Measurements from ENCODE around the gene RFC5.

The RFC5 gene

GRCh38 chr12:118010903-118011302 lies 5.6 kb upstream of the RFC5 start:
- Histone ChIP-seq H3K4me1 (ENCODE audit: control insufficient read depth, insufficient read depth, low read length) (peaks cover under 1% of the 10 kb centered on the region; the same call in 1 of the 2 replicates), H3K36me3 (ENCODE audit: control insufficient read depth in 2 of 2, insufficient read depth in 1 of 2, low read length in 2 of 2) (no peaks in the 10 kb centered on the region), H3K9me3 (ENCODE audit: control insufficient read depth, insufficient read depth, low read depth, low read length) (no peaks in the 10 kb centered on the region), H3K27ac (ENCODE audit: extremely low read depth, low read depth, low read length) (no peak overlapping the region), H3K4me3 (ENCODE audit: low read depth, low read length) (no peak overlapping the region)
- ChIA-PET CTCF (no interaction called here), POLR2A (no interaction called here)
- no peak for TF ChIP-seq SP7 (tag by site-specific recombination; IDR thresholded peaks at IDR 0.05)
- TF ChIP-seq RBAK (tag by site-specific recombination; IDR thresholded peaks at IDR 0.05) = no peak
- no peak for TF ChIP-seq ZNF148 (tag by site-specific recombination; IDR thresholded peaks at IDR 0.05; ENCODE audit: borderline replicate concordance)
- TF ChIP-seq OSR2 (tag by site-specific recombination; IDR thresholded peaks at IDR 0.05) = no peak
- no peak for TF ChIP-seq ZNF670 (tag by site-specific recombination; IDR thresholded peaks at IDR 0.05; ENCODE audit: low read depth)
- no peak for TF ChIP-seq ZNF391 (tag by site-specific recombination; IDR thresholded peaks at IDR 0.05; ENCODE audit: borderline replicate concordance, low read depth)
- TF ChIP-seq SP2 (tag by site-specific recombination; IDR thresholded peaks at IDR 0.05) = no peak
- TF ChIP-seq ZBTB11 (tag by site-specific recombination; conservative IDR thresholded peaks at IDR 0.05; ENCODE audit: low read depth) = no peak

- Histone ChIP-seq H3K4me3 (ENCODE audit: low read depth, low read length) (no peak overlapping the region), H3K9me3 (ENCODE audit: control insufficient read depth, insufficient read depth, low read depth, low read length) (no peaks in the 10 kb centered on the region), H3K36me3 (ENCODE audit: control insufficient read depth in 2 of 2, insufficient read depth in 1 of 2, low read length in 2 of 2) (no peaks in the 10 kb centered on the region), H3K27ac (ENCODE audit: extremely low read depth, low read depth, low read length) (no peak overlapping the region), H3K4me1 (ENCODE audit: control insufficient read depth, insufficient read depth, low read length) (peaks cover 4% of the 10 kb centered on the region; the same call in 1 of the 2 replicates)
- no peak for TF ChIP-seq ZNF560 (tag by site-specific recombination; IDR thresholded peaks at IDR 0.05; ENCODE audit: borderline replicate concordance)
- TF ChIP-seq ZNF791 (tag by site-specific recombination; IDR thresholded peaks at IDR 0.05) = no peak
- no peak for TF ChIP-seq ZNF174 (tag by site-specific recombination; IDR thresholded peaks at IDR 0.05)
- TF ChIP-seq ZEB2 (tag by site-specific recombination; IDR thresholded peaks at IDR 0.05) = no peak
- no peak for TF ChIP-seq ZNF776 (tag by site-specific recombination; IDR thresholded peaks at IDR 0.05; ENCODE audit: borderline replicate concordance)
- no peak for TF ChIP-seq ZBTB6 (tag by site-specific recombination; IDR thresholded peaks at IDR 0.05)
- TF ChIP-seq ZNF548 (tag by site-specific recombination; IDR thresholded peaks at IDR 0.05) = no peak
- TF ChIP-seq ZIC2 (tag by site-specific recombination; IDR thresholded peaks at IDR 0.05) = no peak
- TF ChIP-seq ZBTB21 (tag by site-specific recombination; IDR thresholded peaks at IDR 0.05) = no peak
- no peak for TF ChIP-seq ZBTB49 (tag by site-specific recombination; IDR thresholded peaks at IDR 0.05; ENCODE audit: low read depth)
- no peak for TF ChIP-seq ZBTB11 (tag by site-specific recombination; conservative IDR thresholded peaks at IDR 0.05; ENCODE audit: low read depth)
- TF ChIP-seq ZNF175 (tag by site-specific recombination; IDR thresholded peaks at IDR 0.05) = no peak
- ChIA-PET CTCF (no interaction called here), POLR2A (no interaction called here)
These were observed 5.1 kb upstream of the RFC5 start for GRCh38 chr12:118011377-118011776.
